T-cell (primary cell): Measurements from ENCODE around the gene RIMKLA. TPM values are rescaled to one million over a fixed set of nuclear protein-coding genes. Genes with fewer than 3 reads are reported as not detected.

Source experiments
- ATAC-seq, 4 experiments: fragments of 200-7000 bp in 3 of 4; fragments of 150-1000 bp in 1 of 4; cut with Tn5 transposase; replicated peaks in 1 of 4; 1 replicate in 3 of 4; 2 replicates in 1 of 4; pipeline ENCODE4 v1.10.0; 2021; ENCODE audit warnings: moderate library complexity in 3 of 4, mild to moderate bottlenecking in 2 of 4, moderate number of reproducible peaks in 1 of 4
- CTCF ChIA-PET, 2 donors: fragments of 300-600 bp; sonication (Branson Sonifier 250); formaldehyde crosslinking; loops; one replicate each; lab custom pipeline; 2022; ENCODE audit warnings: antibody characterized with exemption in 2 of 2; lab: Charles Lee
- POLR2A ChIA-PET, 2 donors: fragments of 300-600 bp; sonication (Branson Sonifier 250); formaldehyde crosslinking; loops; one replicate each; lab custom pipeline; 2022; ENCODE audit warnings: antibody characterized with exemption in 2 of 2; lab: Charles Lee
- DNase-seq, 35 experiments: peaks; one replicate each; pipeline versions ENCODE4 v3.0.0 to v3.0.0-alpha.2; 2013 to 2023
- H3K27ac ChIP-seq: one replicate; pipeline ENCODE4 v1.5.1; 2013; ENCODE audit warnings: low read length
- H3K27me3 ChIP-seq, 2 experiments: replicated peaks in 1 of 2; 1 replicate in 1 of 2; 2 replicates in 1 of 2; pipeline versions ENCODE4 v1.6.1 to v1.7.0; 2013; ENCODE audit warnings: low read length in 1 of 2, mixed read lengths in 1 of 2; ENCODE audit not compliant: control insufficient read depth in 2 of 2, insufficient read depth in 2 of 2; ENCODE audit errors: extremely low read depth in 1 of 2
- H3K36me3 ChIP-seq, 2 donors: 1 replicate in 1 of 2; 2 replicates in 1 of 2; pipeline versions ENCODE4 v1.6.1 to v1.7.0; 2013; ENCODE audit warnings: low read length in 1 of 2; ENCODE audit not compliant: control insufficient read depth in 2 of 2, insufficient read depth in 1 of 2; ENCODE audit errors: extremely low read depth in 1 of 2
- H3K4me1 ChIP-seq, 2 experiments: 1 replicate in 1 of 2; 2 replicates in 1 of 2; pipeline versions ENCODE4 v1.6.1 to v1.7.0; 2013; ENCODE audit warnings: low read length in 2 of 2, mixed read lengths in 1 of 2; ENCODE audit not compliant: insufficient read depth in 2 of 2, control insufficient read depth in 1 of 2; ENCODE audit errors: extremely low read depth in 1 of 2
- H3K4me3 ChIP-seq, 2 donors: 1 replicate in 1 of 2; 2 replicates in 1 of 2; pipeline versions ENCODE4 v1.5.1 to v1.7.0; 2013; ENCODE audit warnings: mild to moderate bottlenecking in 2 of 2, low read length in 1 of 2, moderate library complexity in 1 of 2; ENCODE audit not compliant: control insufficient read depth in 1 of 2; ENCODE audit errors: extremely low read depth in 1 of 2
- H3K9me3 ChIP-seq: 2 replicates; pipeline ENCODE4 v1.7.0; 2013
- H3K27ac Mint-ChIP-seq, 2 donors: one replicate each; pipeline ENCODE4 v1.8.0; 2020 to 2021; ENCODE audit warnings: mild to moderate bottlenecking in 2 of 2, mixed read lengths in 2 of 2
- H3K27me3 Mint-ChIP-seq, 2 donors: one replicate each; pipeline ENCODE4 v1.8.0; 2021 to 2022; ENCODE audit warnings: mixed read lengths in 2 of 2
- H3K36me3 Mint-ChIP-seq: one replicate; pipeline ENCODE4 v1.8.0; 2021; ENCODE audit warnings: mixed read lengths
- H3K4me1 Mint-ChIP-seq, 3 donors: one replicate each; pipeline ENCODE4 v1.8.0; 2020 to 2022; ENCODE audit warnings: mixed read lengths in 3 of 3, mild to moderate bottlenecking in 1 of 3
- H3K4me3 Mint-ChIP-seq, 3 donors: one replicate each; pipeline ENCODE4 v1.8.0; 2020 to 2022; ENCODE audit warnings: mild to moderate bottlenecking in 3 of 3, mixed read lengths in 3 of 3, moderate library complexity in 3 of 3
- H3K9me3 Mint-ChIP-seq, 3 donors: one replicate each; pipeline ENCODE4 v1.8.0; 2020 to 2022; ENCODE audit warnings: mixed read lengths in 3 of 3
- WGBS: methylation state at CpG from one replicate; pipeline ENCODE4 v1.1.5; 2013; ENCODE audit warnings: missing lambda C conversion rate; ENCODE audit not compliant: insufficient coverage; 5-methylcytosine and 5-hydroxymethylcytosine counted together
- total RNA-seq, 35 experiments: library from RNA in 6 of 35; stranded (reverse) in 6 of 35; fragments of 120-200 nt in 1 of 35; gene quantifications; one replicate each; pipeline versions ENCODE4 v1.2.1 to v1.2.4 and lab custom pipeline; 2013 to 2026

RIMKLA gene
- total RNA-seq, 5 donors from 2014 or later (not counting 1 experiment from before 2014, with no cell fraction given): 0.06 to 0.35 (median 0.15) TPM; not detected in 1

- Mint-ChIP-seq H3K4me1 (peaks cover 45 to 62% (median 49%) of the 10 kb centered on the region in 3 donors), H3K27me3 (no peaks in the 10 kb centered on the region), H3K36me3 (no peaks in the 10 kb centered on the region), H3K27ac (peak overlapping the region; percentile 82 to 90), H3K4me3 (peak overlapping the region; percentile 89 to 94 (median 91)), H3K9me3 (no peaks in the 10 kb centered on the region)
- peak in 2 of 4 experiments; percentile 1 to 9 for ATAC-seq
- H3K4me3 ChIP-seq: peak overlapping the region; percentile 90 to 95
- ChIA-PET POLR2A (no interaction called here), CTCF (interaction anchor here in 1 of 2 donors (0.6 kb wide), 1 partner anchor 72 kb away, joined by 5 read pairs; no protein-coding TSS in a partner anchor)
- H3K4me1 ChIP-seq: peaks cover 8 to 25% of the 10 kb centered on the region in 2 experiments
- no CpG with 5 or more reads among the region's 9 CpGs for WGBS
- DNase-seq: no peak
- no peaks in the 10 kb centered on the region for H3K36me3 ChIP-seq
- no peaks in the 10 kb centered on the region for H3K9me3 ChIP-seq
- peak overlapping the region; percentile 83 for H3K27ac ChIP-seq
- H3K27me3 ChIP-seq: no peaks in the 10 kb centered on the region
These were observed 44.6 kb upstream of the RIMKLA start for GRCh38 chr1:42335809-42336518.

GRCh38 chr1:42336978-42337377, 43.6 kb upstream of the RIMKLA start:
- H3K36me3 ChIP-seq: no peaks in the 10 kb centered on the region
- ATAC-seq: no peak
- H3K9me3 ChIP-seq: no peaks in the 10 kb centered on the region
- CTCF ChIA-PET: no interaction called here
- H3K4me1 ChIP-seq: peaks cover 8 to 23% of the 10 kb centered on the region in 2 experiments
- Mint-ChIP-seq H3K27ac (peak overlapping the region in 1 of 2 donors; percentile 37), H3K4me1 (peaks cover 38 to 52% (median 41%) of the 10 kb centered on the region in 3 donors), H3K36me3 (no peaks in the 10 kb centered on the region), H3K27me3 (no peaks in the 10 kb centered on the region), H3K4me3 (peak overlapping the region in 2 of 3 donors; percentile 18 to 21), H3K9me3 (no peaks in the 10 kb centered on the region)
- DNase-seq: no peak
- H3K27ac ChIP-seq: no peak overlapping the region
- POLR2A ChIA-PET: no interaction called here
- no peak overlapping the region for H3K4me3 ChIP-seq
- 91% methylated on average over 6 of the region's 6 CpGs for WGBS
- H3K27me3 ChIP-seq: no peaks in the 10 kb centered on the region

- ChIA-PET POLR2A (interaction anchor here (0.5 to 0.7 kb wide), 2 partner anchors 1623 to 1628 kb away, joined by 3 read pairs; no protein-coding TSS in a partner anchor), CTCF (interaction anchor here in 1 of 2 donors (0.7 kb wide), 1 partner anchor 20 kb away, joined by 3 read pairs; no protein-coding TSS in a partner anchor)
- Mint-ChIP-seq H3K9me3 (no peaks in the 10 kb centered on the region), H3K27me3 (peaks cover 0 to under 1% of the 10 kb centered on the region in 2 donors), H3K36me3 (no peaks in the 10 kb centered on the region), H3K4me3 (no peak overlapping the region), H3K4me1 (peaks cover 16 to 30% (median 19%) of the 10 kb centered on the region in 3 donors), H3K27ac (no peak overlapping the region)
- Histone ChIP-seq H3K4me3 (no peak overlapping the region), H3K27me3 (no peaks in the 10 kb centered on the region), H3K9me3 (no peaks in the 10 kb centered on the region), H3K27ac (no peak overlapping the region), H3K4me1 (peaks cover 0 to 18% of the 10 kb centered on the region in 2 experiments), H3K36me3 (no peaks in the 10 kb centered on the region)
- ATAC-seq: no peak
- 100% methylated on average over 1 of the region's 2 CpGs for WGBS
- no peak for DNase-seq
These were observed 40.5 kb upstream of the RIMKLA start for GRCh38 chr1:42340093-42340492.

GRCh38 chr1:42340901-42341300, 39.7 kb upstream of the RIMKLA start:
- no peak overlapping the region for H3K4me3 Mint-ChIP-seq
- no peaks in the 10 kb centered on the region for H3K36me3 Mint-ChIP-seq
- no peak overlapping the region for H3K27ac Mint-ChIP-seq
- H3K4me1 ChIP-seq: peaks cover 0 to 12% of the 10 kb centered on the region in 2 experiments
- ChIA-PET POLR2A (no interaction called here), CTCF (no interaction called here)
- no peaks in the 10 kb centered on the region for H3K9me3 Mint-ChIP-seq
- H3K27me3 ChIP-seq: no peaks in the 10 kb centered on the region
- DNase-seq (no peak), ATAC-seq (no peak)
- 88% methylated on average over 1 of the region's 1 CpG for WGBS
- H3K27ac ChIP-seq: no peak overlapping the region
- H3K4me1 Mint-ChIP-seq: peaks cover 12 to 26% (median 16%) of the 10 kb centered on the region in 3 donors
- no peak overlapping the region for H3K4me3 ChIP-seq
- no peaks in the 10 kb centered on the region for H3K9me3 ChIP-seq
- H3K27me3 Mint-ChIP-seq: peaks cover 5 to 9% of the 10 kb centered on the region in 2 donors
- H3K36me3 ChIP-seq: no peaks in the 10 kb centered on the region

- Mint-ChIP-seq H3K9me3 (no peaks in the 10 kb centered on the region), H3K4me1 (peaks cover 0 to 10% (median 0%) of the 10 kb centered on the region in 3 donors), H3K36me3 (no peaks in the 10 kb centered on the region), H3K4me3 (no peak overlapping the region), H3K27me3 (peaks cover 9 to 14% of the 10 kb centered on the region in 2 donors), H3K27ac (no peak overlapping the region)
- no peaks in the 10 kb centered on the region for H3K27me3 ChIP-seq
- ChIA-PET POLR2A (no interaction called here), CTCF (no interaction called here)
- no peaks in the 10 kb centered on the region for H3K36me3 ChIP-seq
- no peak for ATAC-seq
- H3K27ac ChIP-seq: no peak overlapping the region
- H3K4me1 ChIP-seq: no peaks in the 10 kb centered on the region
- H3K9me3 ChIP-seq: no peaks in the 10 kb centered on the region
- 40% methylated on average over 1 of the region's 5 CpGs for WGBS
- no peak overlapping the region for H3K4me3 ChIP-seq
- DNase-seq: no peak
These were observed 37.5 kb upstream of the RIMKLA start for GRCh38 chr1:42343049-42343448.

- Mint-ChIP-seq H3K36me3 (no peaks in the 10 kb centered on the region), H3K9me3 (no peaks in the 10 kb centered on the region)
These were observed 32.1 kb upstream of the RIMKLA start for GRCh38 chr1:42348498-42348897.

More at GRCh38 chr1:42348498-42348897, 32.1 kb upstream of the RIMKLA start:
- H3K27ac Mint-ChIP-seq: no peak overlapping the region
- ATAC-seq (no peak), DNase-seq (no peak)
- Histone ChIP-seq H3K9me3 (no peaks in the 10 kb centered on the region), H3K27me3 (peaks cover 3 to 10% of the 10 kb centered on the region in 2 experiments), H3K4me3 (no peak overlapping the region), H3K27ac (no peak overlapping the region), H3K4me1 (no peaks in the 10 kb centered on the region), H3K36me3 (no peaks in the 10 kb centered on the region)
- H3K27me3 Mint-ChIP-seq: peaks cover 38 to 45% of the 10 kb centered on the region in 2 donors
- POLR2A ChIA-PET: no interaction called here
- H3K4me1 Mint-ChIP-seq: no peaks in the 10 kb centered on the region
- CTCF ChIA-PET: no interaction called here
- H3K4me3 Mint-ChIP-seq: no peak overlapping the region
